ENCODE results near the gene CC2D1A.
"Not testable (repeated sequence)": the region's sequence is repeated elsewhere in the genome, so short reads cannot be mapped to it uniquely, and the experiment has no call there.

CC2D1A gene

GRCh38 chr19:13965377-13965896 is 59.4 kb downstream of the CC2D1A start:
- DNase-seq, result no peak

DNA sequence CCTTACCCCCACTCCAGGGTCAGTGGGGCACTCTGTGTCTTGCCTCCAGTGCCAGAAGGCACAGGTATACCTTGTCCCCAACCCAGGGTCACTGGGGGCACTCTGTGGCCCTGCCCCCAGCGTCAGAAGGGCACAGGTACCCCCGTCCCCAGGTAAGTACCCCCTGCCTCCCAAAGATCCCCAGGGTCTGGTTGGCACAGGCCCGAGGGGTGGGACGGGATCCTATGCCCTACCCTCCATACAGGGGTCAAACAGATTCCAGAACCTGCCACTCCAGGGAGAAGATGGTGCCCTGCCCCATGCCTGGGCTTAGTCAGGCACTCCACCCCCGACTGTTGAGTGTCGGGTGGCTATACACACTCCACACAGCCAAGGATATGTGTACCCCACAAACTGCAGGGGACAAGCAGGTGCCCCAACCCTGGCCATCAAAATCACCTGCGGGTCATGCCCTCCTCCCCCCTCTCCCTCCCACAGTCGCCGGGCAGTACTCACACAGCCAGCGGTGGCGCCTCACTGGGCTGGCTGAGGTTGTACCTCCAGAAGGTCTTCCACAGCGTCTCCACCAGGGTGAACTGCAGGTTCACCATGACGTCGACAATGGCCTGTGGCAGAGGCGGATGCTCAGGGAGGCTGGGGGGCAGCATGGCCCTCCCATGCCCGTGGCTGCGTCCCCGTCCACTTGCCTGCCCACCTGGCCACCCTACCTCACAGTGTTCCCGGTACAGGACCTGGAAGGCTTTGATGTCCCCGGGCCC is 60.1 kb downstream of the CC2D1A start:
- no peak for DNase-seq

DNA sequence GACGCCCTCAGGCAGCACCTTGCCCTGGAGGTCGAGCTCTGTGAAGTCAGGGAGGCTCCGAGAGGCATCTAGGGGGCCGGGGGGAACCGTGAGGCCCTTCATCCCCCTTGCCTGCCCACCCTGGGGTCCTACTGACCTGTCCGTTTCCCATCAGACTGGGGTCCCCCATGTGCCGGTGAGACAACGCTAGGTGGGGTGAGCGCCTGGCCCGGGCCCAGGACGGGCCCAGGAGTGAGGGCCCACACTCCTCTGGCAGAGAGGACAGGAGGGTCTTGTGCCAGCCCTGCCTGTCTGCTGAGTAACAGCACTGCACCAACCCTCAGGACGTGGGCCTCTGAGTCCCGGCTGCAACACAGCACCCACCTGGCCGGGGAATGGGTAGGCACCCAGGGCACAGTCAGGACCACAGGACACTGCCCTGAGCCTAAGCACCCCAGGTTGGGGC is 60.7 kb downstream of the CC2D1A start:
- DNase-seq, result no peak

- not testable (repeated sequence) for DNase-seq
Observed at GRCh38 chr19:13967206-13967605, 61.2 kb downstream of the CC2D1A start.

DNA sequence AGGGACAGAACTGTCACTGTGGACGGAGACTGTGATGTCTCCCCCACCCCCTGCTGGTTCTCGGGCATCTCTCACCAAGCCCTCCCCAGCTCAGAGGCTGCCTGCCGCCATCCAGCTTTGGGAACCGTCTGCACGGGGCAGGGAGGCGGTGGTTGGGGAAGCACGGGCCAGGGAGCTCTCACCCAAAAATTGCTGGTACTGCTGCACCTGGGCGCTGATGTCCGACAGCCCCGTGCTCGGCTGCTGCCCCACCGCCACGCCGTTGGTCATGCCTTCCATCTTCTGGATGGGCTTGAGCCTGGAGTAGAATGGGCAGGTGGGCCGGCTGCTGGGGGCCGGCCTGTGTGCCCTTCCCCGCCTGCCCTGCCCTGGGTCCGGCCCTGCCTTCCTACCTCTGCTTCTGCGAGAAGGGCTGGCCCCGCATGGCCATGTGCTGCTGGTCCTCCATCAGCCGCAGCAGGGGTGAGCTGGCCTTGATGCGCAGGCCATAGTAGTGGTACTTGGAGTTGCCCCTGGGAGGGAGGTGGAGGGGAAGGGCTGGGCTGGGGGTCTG is 62.5 kb downstream of the CC2D1A start:
- no peak for DNase-seq

GRCh38 chr19:13968999-13969398 is 63.0 kb downstream of the CC2D1A start:
- no peak for DNase-seq

DNA sequence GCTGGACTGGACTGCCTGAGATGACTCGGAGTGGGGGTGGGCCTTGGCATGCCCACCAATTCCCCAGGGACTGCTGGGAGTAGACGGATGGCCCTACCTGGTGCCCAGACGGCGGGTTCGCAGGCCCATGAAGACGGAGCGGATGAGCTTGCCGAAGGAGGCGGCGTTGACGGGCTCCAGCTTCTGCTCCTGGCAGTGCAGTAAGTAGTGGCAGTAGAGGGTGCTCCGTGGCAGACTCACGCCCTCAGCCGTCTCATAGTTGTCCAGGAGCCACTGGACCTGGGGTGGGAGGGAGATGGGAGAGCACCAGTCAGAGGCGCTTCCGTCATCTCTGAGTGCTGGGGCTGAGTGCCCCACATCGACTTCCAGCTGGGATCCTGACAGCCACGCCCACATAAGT is 63.9 kb downstream of the CC2D1A start:
- no peak for DNase-seq

GRCh38 chr19:13971868-13972267 is 65.9 kb downstream of the CC2D1A start:
- DNase-seq, result not testable (repeated sequence)

- DNase-seq, result no peak
Observed at GRCh38 chr19:13972368-13973155, 66.6 kb downstream of the CC2D1A start.

- DNase-seq, result not testable (repeated sequence)
Observed at GRCh38 chr19:13973479-13973878, 67.5 kb downstream of the CC2D1A start.

DNA sequence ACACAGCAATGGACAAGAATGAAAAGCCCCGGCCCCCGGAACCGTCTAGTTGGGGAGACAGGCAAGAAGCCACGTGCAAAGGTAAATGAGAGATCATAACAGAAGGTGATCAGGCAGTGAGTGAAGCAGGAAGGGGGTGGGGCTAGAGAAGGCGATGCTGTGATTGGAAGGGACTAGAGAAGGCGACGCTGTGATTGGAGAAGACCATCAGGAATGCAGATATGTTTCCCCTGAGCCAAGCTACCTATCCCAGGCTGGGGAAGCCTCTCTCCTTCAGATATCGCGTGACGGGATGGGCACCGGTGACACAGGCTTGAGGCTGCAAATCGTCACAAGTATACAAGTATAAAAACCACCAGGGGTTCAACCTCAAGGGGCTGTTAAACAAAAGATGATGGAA is 68.1 kb downstream of the CC2D1A start:
- DNase-seq, result no peak

DNA sequence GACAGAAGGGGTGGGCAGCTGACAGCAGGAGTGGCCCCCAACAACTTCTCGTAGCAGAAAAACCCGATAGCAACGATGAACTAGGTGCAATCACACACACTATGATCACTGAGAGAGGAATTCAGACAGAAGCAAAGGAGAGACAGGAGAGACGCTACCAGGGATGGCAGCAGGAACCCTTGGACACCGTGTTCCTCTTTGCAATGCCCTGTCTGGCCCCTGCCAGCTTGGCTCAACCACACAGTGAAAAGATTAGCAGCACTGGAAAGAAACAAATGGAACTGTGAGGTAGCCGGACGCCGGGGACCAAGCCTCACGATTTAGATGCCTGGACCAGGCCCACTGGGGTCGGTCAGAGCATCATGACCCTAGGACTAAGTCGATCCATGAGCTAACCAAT is 69.9 kb downstream of the CC2D1A start:
- DNase-seq, result no peak

DNA sequence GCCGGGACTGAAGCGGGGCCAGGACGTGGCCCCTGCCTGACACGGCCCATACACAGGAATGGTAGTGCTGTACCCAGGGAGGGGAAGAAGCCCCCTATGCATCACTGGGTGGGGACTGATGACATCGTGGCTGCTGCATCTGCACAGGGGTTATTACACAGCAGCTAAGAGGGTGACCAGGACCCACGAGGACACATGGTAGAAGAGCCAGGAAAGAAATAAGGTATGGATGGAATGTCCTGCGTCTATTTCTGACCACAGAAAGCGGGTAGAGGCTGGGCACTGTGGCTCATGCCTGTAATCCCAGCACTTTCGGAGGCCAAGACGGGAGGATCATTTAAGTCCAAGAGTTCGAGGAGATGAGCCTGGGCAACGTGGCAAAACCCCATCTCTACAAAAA is 70.4 kb downstream of the CC2D1A start:
- DNase-seq, result no peak

- no peak for DNase-seq
Observed at GRCh38 chr19:13977803-13978202, 71.8 kb downstream of the CC2D1A start.

DNA sequence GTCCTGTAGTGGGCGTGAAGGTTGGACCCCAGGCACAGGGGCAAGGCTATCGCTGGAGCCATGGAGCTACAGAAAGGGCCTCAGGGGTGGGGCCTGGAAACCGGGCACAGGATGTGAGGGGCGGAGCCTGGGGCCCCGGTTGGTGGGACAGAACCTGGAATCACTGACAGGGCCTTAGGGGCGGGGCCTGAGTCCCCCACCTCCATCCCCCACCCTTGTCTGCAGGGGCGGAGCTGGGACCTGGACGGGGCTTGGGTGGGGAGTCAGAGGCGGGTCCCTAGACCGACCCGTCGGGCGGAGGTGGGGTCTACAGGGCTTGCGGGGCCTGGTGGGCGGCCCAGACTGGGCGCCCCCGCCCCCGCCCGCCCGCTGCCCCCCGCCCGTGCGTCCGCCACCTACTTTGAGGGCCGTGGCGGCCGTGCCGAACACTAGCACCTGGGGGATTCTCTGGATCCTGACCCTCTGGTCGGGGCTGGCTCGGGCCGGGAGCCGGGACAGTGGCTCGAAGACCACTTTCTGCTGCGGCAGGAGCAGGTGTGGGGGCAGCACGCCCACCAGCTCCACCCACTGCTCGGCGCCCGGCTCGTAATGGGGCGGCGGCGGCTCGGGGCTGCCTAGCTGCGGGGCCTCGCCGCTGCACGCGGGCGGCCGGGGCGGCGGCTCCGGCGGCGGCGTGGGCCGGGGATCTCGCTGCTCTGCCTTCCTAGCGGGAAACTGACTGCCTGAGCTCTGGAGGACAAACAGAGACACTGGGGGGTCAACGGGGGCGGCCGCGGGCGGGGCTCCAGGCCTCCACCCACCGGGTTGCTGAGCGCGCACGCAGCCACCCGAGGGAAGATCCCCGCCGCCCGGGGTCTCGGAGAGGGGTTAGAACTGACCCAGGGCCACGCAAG is 72.6 kb downstream of the CC2D1A start:
- DNase-seq, result peak; percentile 67

GRCh38 chr19:13979244-13979615 is 73.2 kb downstream of the CC2D1A start:
- no peak for DNase-seq

GRCh38 chr19:13979686-13980085 is 73.7 kb downstream of the CC2D1A start:
- DNase-seq, result no peak

DNA sequence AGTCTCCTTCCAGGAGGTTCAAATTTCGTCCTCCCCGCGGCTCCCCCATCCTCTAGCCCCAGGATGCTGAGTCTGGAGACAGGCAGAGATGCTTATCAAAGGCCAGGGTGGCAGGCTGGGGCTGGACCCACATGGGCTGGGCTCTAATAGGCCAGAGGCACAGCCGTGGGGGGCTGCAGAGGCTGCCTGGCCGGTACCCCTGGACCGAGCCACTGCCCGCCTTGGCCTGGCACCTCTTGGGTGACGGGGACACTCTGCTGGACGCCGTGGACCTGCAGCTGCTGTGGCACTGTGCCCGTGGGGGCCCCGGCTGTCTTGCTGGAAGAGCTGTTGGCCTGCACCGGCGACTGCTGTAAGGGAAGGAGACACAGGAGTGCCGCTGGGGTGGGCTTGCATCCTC is 74.3 kb downstream of the CC2D1A start:
- DNase-seq, result no peak
